Spleen (tissue), 7 donors: ENCODE data around the gene G3BP2.

Experiments
- CTCF ChIP-seq, 11 experiments: fragments of 200-600 bp in 7 of 11; fragments of 450-650 bp in 4 of 11; sonication (generic) in 4 of 11; IDR thresholded peaks in 8 of 11; conservative IDR thresholded peaks in 3 of 11; 1 replicate in 7 of 11; 2 replicates in 4 of 11; pipeline versions ENCODE4 v1.4.0 to v1.8.0; 2016 to 2021; ENCODE audit warnings: antibody characterized with exemption in 11 of 11, inconsistent platforms in 4 of 11, mild to moderate bottlenecking in 1 of 11
- POLR2AphosphoS5 ChIP-seq, 3 donors: sonication (generic); formaldehyde crosslinking; IDR thresholded peaks; one replicate each; pipeline ENCODE4 v1.5.1; 2017; ENCODE audit warnings: antibody characterized with exemption in 3 of 3
- donor health status: DM: no; HTN: no; CAD: no; lungs with moderate emphysema.
- donor health status: DM: no; HTN: no; CAD: no.
- donor health status: DM: no; HTN: no; CAD: no.

DNA sequence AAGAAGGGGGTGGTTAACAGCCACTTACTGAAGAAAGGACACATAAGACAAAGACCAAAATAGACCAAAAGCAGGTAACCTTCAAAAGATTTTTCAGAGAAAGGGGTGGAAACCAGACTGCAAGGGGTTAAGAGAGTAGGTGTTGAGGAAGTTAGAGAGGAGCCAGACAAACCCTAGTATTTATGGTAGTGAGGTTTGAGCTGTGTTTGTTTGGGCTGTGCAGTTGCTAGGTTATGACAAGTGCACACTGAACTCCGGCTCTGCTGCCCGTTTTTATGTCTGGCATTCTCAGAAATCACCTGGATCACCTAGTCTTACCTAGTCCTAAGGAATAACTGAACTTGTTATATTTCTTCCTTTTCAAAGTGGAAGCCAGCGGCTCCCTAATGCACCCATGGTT is 22.9 kb upstream of the G3BP2 start:
- no peak for TF ChIP-seq CTCF (IDR thresholded peaks at IDR 0.05 in 8 of 11, conservative IDR thresholded peaks at IDR 0.05 in 3 of 11)
- no peak for TF ChIP-seq POLR2AphosphoS5 (IDR thresholded peaks at IDR 0.05)
